ENCODE data around the gene SRBD1. TPM values are rescaled to one million over a fixed set of nuclear protein-coding genes. Genes with fewer than 3 reads are reported as not detected.

Gene SRBD1
- total and polyA plus RNA-seq, 2 of the 8 experiments (the other 6 are each of a cell fraction or from before 2014, with no cell fraction given), result 4.6 to 20.0 TPM

GRCh38 chr2:45596761-45597160, 14.3 kb downstream of the SRBD1 start (continued):
- TF ChIP-seq JUND (IDR thresholded peaks at IDR 0.05; ENCODE audit: low read length) (no peak), KDM1A (IDR thresholded peaks at IDR 0.05; ENCODE audit: borderline replicate concordance, low read length) (no peak), CHD2 (IDR thresholded peaks at IDR 0.05; ENCODE audit: low read length) (no peak), TBP (IDR thresholded peaks at IDR 0.05; ENCODE audit: low read depth, low read length) (no peak), SP4 (IDR thresholded peaks at IDR 0.05; ENCODE audit: low read length) (no peak), CEBPB (IDR thresholded peaks at IDR 0.05; ENCODE audit: low read depth, low read length) (no peak)
- TF ChIP-seq, protein P1, sequence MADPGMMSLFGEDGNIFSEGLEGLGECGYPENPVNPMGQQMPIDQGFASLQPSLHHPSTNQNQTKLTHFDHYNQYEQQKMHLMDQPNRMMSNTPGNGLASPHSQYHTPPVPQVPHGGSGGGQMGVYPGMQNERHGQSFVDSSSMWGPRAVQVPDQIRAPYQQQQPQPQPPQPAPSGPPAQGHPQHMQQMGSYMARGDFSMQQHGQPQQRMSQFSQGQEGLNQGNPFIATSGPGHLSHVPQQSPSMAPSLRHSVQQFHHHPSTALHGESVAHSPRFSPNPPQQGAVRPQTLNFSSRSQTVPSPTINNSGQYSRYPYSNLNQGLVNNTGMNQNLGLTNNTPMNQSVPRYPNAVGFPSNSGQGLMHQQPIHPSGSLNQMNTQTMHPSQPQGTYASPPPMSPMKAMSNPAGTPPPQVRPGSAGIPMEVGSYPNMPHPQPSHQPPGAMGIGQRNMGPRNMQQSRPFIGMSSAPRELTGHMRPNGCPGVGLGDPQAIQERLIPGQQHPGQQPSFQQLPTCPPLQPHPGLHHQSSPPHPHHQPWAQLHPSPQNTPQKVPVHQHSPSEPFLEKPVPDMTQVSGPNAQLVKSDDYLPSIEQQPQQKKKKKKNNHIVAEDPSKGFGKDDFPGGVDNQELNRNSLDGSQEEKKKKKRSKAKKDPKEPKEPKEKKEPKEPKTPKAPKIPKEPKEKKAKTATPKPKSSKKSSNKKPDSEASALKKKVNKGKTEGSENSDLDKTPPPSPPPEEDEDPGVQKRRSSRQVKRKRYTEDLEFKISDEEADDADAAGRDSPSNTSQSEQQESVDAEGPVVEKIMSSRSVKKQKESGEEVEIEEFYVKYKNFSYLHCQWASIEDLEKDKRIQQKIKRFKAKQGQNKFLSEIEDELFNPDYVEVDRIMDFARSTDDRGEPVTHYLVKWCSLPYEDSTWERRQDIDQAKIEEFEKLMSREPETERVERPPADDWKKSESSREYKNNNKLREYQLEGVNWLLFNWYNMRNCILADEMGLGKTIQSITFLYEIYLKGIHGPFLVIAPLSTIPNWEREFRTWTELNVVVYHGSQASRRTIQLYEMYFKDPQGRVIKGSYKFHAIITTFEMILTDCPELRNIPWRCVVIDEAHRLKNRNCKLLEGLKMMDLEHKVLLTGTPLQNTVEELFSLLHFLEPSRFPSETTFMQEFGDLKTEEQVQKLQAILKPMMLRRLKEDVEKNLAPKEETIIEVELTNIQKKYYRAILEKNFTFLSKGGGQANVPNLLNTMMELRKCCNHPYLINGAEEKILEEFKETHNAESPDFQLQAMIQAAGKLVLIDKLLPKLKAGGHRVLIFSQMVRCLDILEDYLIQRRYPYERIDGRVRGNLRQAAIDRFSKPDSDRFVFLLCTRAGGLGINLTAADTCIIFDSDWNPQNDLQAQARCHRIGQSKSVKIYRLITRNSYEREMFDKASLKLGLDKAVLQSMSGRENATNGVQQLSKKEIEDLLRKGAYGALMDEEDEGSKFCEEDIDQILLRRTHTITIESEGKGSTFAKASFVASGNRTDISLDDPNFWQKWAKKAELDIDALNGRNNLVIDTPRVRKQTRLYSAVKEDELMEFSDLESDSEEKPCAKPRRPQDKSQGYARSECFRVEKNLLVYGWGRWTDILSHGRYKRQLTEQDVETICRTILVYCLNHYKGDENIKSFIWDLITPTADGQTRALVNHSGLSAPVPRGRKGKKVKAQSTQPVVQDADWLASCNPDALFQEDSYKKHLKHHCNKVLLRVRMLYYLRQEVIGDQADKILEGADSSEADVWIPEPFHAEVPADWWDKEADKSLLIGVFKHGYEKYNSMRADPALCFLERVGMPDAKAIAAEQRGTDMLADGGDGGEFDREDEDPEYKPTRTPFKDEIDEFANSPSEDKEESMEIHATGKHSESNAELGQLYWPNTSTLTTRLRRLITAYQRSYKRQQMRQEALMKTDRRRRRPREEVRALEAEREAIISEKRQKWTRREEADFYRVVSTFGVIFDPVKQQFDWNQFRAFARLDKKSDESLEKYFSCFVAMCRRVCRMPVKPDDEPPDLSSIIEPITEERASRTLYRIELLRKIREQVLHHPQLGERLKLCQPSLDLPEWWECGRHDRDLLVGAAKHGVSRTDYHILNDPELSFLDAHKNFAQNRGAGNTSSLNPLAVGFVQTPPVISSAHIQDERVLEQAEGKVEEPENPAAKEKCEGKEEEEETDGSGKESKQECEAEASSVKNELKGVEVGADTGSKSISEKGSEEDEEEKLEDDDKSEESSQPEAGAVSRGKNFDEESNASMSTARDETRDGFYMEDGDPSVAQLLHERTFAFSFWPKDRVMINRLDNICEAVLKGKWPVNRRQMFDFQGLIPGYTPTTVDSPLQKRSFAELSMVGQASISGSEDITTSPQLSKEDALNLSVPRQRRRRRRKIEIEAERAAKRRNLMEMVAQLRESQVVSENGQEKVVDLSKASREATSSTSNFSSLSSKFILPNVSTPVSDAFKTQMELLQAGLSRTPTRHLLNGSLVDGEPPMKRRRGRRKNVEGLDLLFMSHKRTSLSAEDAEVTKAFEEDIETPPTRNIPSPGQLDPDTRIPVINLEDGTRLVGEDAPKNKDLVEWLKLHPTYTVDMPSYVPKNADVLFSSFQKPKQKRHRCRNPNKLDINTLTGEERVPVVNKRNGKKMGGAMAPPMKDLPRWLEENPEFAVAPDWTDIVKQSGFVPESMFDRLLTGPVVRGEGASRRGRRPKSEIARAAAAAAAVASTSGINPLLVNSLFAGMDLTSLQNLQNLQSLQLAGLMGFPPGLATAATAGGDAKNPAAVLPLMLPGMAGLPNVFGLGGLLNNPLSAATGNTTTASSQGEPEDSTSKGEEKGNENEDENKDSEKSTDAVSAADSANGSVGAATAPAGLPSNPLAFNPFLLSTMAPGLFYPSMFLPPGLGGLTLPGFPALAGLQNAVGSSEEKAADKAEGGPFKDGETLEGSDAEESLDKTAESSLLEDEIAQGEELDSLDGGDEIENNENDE (IDR thresholded peaks at IDR 0.05; ENCODE audit: insufficient replicate concordance, low read length), result no peak

Measured in H1 (cell line).